Measurements from ENCODE around the gene CLEC18B. TPM values are rescaled to one million over a fixed set of nuclear protein-coding genes. Genes with fewer than 3 reads are reported as not detected.
"Not testable (repeated sequence)": the region's sequence is repeated elsewhere in the genome, so short reads cannot be mapped to it uniquely, and the experiment has no call there.

Gene CLEC18B
- total and polyA plus RNA-seq, 4 donors: 1.3 to 6.9 (median 4.5) TPM

DNA sequence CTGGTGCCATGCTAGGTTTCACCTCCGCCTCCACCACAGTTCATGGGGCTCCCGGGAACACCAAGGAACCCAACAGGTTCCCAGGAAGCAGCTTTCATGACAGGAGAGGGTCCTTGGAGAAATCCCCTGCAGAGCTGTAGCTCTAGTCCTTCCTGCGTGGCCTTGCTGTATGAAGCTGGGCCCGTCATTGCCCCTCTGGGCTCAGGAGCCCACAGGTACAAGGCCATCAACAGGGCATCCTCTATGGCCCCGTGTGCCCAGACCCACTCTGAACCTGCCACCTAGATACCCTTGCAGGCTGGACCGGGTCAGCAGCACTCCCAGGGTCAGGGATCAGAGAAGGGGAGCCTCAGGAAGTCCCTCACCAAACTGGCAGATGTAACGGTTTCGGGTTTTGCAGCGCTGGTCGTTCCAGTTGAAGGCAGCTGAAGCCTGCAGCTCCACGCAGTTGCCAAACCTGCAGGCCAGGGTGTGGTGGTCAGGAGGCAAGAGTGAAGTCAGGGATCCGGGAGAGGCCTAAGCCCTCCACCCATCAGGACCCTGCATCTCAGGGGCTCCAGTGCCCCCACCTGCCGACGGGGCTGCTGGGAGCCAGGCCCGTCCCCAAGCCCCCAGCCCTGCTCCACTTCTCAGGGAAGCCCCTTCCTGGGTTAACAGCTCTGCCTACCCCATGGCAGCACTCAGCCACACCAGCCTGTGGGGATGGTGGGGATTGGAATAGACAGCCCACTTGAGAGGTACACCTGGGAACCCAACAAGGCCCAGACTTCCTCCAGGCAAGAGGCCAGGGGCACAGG lies 11.9 kb downstream of the CLEC18B start:
- not testable (repeated sequence) for H3K4me1 ChIP-seq (ENCODE audit: control insufficient read depth, insufficient read depth, low read length); DNase-seq (ENCODE audit: low read depth in 4 of 6, low spot score in 6 of 6); H3K4me3 ChIP-seq (ENCODE audit: low read depth, low read length); H3K27me3 ChIP-seq (ENCODE audit: control insufficient read depth, insufficient read depth, low read length); H3K36me3 ChIP-seq (ENCODE audit: control insufficient read depth, insufficient read depth, low read length); H3K9me3 ChIP-seq (ENCODE audit: control insufficient read depth, insufficient read depth, low read length); H3K27ac ChIP-seq (ENCODE audit: low read depth, low read length)
- WGBS (ENCODE audit: insufficient coverage): 100% methylated on average over 1 of the region's 15 CpGs

DNA sequence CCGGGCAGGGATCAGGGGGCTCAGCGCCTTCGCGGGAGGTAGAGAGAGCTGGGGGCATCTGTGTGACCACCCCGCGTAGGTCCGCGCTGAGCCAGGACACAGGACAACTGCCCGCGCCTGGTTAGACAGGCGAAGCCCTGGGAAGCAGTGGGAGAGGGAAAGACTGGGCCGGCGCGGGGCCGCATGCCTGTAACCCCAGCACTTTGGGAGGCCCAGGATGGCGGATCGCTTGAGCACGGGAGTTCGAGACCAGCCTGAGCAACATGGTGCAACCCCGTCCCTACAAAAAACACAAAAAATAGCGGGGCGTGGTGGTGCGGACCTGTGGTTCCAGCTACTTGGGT lies 13.9 kb downstream of the CLEC18B start:
- peak overlapping the region; percentile 27 for H3K4me3 ChIP-seq (ENCODE audit: low read depth, low read length)
- H3K27ac ChIP-seq (ENCODE audit: low read depth, low read length); H3K9me3 ChIP-seq (ENCODE audit: control insufficient read depth, insufficient read depth, low read length); H3K27me3 ChIP-seq (ENCODE audit: control insufficient read depth, insufficient read depth, low read length); H3K36me3 ChIP-seq (ENCODE audit: control insufficient read depth, insufficient read depth, low read length); H3K4me1 ChIP-seq (ENCODE audit: control insufficient read depth, insufficient read depth, low read length): not testable (repeated sequence)
- peak in 1 of 6 donors; percentile 5 for DNase-seq (ENCODE audit: low read depth in 4 of 6, low spot score in 6 of 6)
- no CpG with 5 or more reads among the region's 23 CpGs for WGBS (ENCODE audit: insufficient coverage)

DNA sequence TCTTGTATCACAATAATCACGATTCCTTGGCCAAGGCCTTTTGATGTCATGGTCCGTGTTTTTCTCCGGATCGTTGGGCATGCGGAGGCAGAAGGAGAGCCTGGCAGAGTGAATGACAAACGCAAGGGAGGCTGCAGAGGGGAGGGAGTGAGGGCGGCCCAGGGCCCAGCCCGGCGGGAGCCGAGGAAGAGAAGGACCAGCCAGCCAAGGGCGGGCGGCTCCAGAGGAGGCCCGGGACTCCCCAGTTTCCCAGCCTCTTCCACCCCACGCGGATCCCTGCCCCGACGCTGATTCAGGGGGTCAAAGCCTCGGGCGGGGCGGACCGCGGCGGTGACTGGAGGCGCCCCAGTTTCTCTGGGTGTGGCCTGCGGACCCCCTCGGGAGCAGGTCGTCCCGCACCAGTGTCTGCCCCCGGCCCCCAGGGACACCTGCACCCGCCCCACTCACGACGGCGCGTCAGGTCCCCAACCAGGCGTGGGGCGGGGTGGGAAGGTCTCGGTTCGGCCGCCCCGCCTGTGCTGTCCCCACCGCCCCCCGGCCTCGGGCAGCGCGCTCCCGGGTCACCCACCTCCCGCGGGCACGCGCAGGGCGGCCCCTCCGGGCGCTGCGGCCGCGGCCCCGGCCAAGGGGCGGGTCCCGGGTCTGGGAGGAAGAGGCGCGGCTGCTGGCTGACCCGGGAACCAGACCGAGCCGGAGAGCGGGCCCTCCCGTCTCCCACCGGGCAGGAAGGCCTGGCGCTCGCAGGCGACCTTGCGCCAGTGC lies 14.5 kb downstream of the CLEC18B start:
- DNase-seq (ENCODE audit: low read depth in 4 of 6, low spot score in 6 of 6); H3K9me3 ChIP-seq (ENCODE audit: control insufficient read depth, insufficient read depth, low read length); H3K27me3 ChIP-seq (ENCODE audit: control insufficient read depth, insufficient read depth, low read length); H3K4me1 ChIP-seq (ENCODE audit: control insufficient read depth, insufficient read depth, low read length); H3K36me3 ChIP-seq (ENCODE audit: control insufficient read depth, insufficient read depth, low read length); H3K27ac ChIP-seq (ENCODE audit: low read depth, low read length): not testable (repeated sequence)
- WGBS (ENCODE audit: insufficient coverage): no CpG with 5 or more reads among the region's 71 CpGs
- peak overlapping the region; percentile 27 for H3K4me3 ChIP-seq (ENCODE audit: low read depth, low read length)

DNA sequence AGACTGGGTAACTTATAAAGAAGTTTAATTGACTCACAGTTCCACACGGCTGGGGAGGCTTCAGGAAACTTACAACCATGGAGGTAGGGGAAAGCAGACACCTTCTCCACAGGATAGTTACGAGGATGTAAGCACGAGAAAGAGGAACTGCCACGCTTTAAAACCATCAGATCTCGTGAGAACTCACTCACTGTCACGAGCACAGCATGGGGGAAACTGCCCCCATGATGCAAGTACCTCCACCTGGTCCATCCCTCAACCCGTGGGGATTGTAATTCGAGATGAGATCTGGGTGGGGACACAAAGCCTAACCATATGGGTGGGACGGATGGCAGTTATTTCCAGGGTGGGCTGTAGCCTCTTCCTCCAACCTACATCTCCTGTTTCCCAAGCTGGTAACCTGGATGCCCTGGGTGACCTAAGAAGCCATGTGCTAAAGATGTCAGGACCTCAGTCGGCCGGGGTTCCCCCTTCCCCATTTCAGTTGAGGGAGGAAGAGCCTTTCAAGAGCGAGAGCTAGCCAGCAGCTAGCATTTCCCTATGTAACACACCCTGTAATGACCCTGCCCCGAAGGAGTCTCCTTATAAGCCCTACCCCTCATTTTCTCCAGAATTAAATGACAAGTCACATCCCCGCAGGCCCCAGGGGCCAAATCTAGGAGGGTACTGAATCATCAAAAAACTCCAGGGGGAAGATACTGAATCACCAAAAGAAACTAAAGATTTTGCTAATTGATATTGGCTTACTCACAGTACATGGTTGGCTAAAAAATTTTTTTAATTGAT lies 16.9 kb downstream of the CLEC18B start:
- H3K27me3 ChIP-seq (ENCODE audit: control insufficient read depth, insufficient read depth, low read length); DNase-seq (ENCODE audit: low read depth in 4 of 6, low spot score in 6 of 6); H3K9me3 ChIP-seq (ENCODE audit: control insufficient read depth, insufficient read depth, low read length); H3K27ac ChIP-seq (ENCODE audit: low read depth, low read length); H3K4me3 ChIP-seq (ENCODE audit: low read depth, low read length); H3K4me1 ChIP-seq (ENCODE audit: control insufficient read depth, insufficient read depth, low read length); H3K36me3 ChIP-seq (ENCODE audit: control insufficient read depth, insufficient read depth, low read length): not testable (repeated sequence)
- WGBS (ENCODE audit: insufficient coverage): no CpG with 5 or more reads among the region's 14 CpGs

DNA sequence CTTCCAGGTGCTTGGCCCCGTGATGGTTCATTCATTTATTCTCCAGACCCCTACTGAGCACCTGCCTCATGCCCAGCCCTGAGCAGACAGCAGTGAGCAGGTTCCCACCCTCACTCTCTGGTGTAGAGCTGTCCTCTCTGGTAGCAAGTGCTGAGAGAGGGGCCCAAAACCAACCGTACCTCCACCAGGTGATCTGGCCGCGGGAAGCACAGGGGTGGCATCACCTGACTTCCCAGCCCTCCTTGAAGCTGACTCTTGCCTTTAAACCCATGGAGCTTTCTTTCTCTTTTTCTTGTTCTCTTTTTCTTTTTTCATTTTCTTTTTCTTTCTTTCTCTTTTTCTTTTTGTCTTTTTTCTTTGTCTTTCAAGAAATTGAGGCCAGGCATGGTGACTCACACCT lies 21.0 kb downstream of the CLEC18B start:
- 86% methylated on average over 3 of the region's 4 CpGs for WGBS (ENCODE audit: insufficient coverage)
- DNase-seq (ENCODE audit: low read depth in 4 of 6, low spot score in 6 of 6); H3K27ac ChIP-seq (ENCODE audit: low read depth, low read length); H3K27me3 ChIP-seq (ENCODE audit: control insufficient read depth, insufficient read depth, low read length); H3K4me3 ChIP-seq (ENCODE audit: low read depth, low read length); H3K36me3 ChIP-seq (ENCODE audit: control insufficient read depth, insufficient read depth, low read length); H3K9me3 ChIP-seq (ENCODE audit: control insufficient read depth, insufficient read depth, low read length): not testable (repeated sequence)
- peaks cover 27% of the 10 kb centered on the region for H3K4me1 ChIP-seq (ENCODE audit: control insufficient read depth, insufficient read depth, low read length)

DNA sequence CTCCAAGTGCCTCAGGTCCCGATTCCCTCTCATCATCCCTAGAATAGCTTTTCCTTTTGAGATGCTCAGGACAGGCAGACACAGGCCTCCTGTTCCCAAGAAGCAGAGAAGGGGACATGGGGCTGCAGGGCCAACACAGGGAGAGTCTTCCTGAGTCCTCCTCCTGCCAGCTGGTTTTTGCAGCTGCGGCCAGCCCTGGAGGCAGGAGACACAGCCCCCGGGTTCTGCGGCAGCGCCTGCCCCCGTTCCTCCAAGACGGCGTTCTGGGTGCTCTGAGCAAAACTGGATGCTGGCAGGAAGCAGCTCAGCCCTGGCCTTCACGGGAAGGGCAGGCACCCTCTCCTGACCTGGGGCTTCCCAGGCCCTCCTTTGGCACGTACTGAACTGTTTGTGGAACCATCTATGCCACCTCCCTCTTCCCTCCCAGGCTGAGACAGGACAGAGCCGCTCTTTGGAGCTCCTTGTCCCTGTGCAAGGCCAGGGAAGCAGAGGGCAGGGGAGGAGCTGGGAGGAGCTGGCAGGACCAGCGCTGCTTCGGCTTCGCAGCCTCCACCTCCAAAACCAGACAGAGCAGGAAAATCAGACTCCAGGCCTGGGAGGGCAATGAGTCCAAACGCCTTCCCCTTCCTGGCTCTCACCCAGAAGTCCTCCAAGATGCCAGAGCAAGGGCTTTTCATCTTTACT lies 22.9 kb downstream of the CLEC18B start:
- not testable (repeated sequence) for H3K4me3 ChIP-seq (ENCODE audit: low read depth, low read length); DNase-seq (ENCODE audit: low read depth in 4 of 6, low spot score in 6 of 6); H3K27me3 ChIP-seq (ENCODE audit: control insufficient read depth, insufficient read depth, low read length); H3K9me3 ChIP-seq (ENCODE audit: control insufficient read depth, insufficient read depth, low read length); H3K36me3 ChIP-seq (ENCODE audit: control insufficient read depth, insufficient read depth, low read length); H3K27ac ChIP-seq (ENCODE audit: low read depth, low read length)
- 100% methylated on average over 1 of the region's 15 CpGs for WGBS (ENCODE audit: insufficient coverage)
- peaks cover 27% of the 10 kb centered on the region for H3K4me1 ChIP-seq (ENCODE audit: control insufficient read depth, insufficient read depth, low read length)

DNA sequence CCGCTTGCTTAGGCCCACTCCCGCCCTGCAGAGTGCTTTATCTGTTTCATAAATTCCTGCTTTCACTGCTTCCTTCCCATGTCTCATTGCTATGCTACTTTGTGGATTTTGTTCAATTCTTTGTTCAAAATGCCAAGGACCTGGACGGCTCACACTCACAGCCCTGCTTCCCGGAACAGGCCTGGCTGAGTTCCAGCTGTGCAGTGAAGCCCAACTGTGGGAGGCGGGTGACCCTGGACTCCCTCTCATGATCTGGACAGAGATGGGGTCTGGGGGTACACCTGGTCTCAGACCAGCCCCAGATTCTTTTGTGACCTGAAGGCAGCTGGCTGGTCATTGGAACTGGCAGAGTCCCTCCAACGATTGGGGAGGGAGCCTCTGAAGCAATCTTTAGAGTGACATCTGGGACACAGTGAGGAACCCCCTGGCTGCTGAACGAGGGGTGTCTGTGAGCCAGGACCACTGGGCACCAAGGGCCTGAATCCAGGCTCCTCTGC lies 24.7 kb downstream of the CLEC18B start:
- not testable (repeated sequence) for H3K27ac ChIP-seq (ENCODE audit: low read depth, low read length); H3K9me3 ChIP-seq (ENCODE audit: control insufficient read depth, insufficient read depth, low read length); H3K27me3 ChIP-seq (ENCODE audit: control insufficient read depth, insufficient read depth, low read length); H3K4me3 ChIP-seq (ENCODE audit: low read depth, low read length); H3K36me3 ChIP-seq (ENCODE audit: control insufficient read depth, insufficient read depth, low read length)
- peak in 2 of 6 donors; percentile 60 to 71 for DNase-seq (ENCODE audit: low read depth in 4 of 6, low spot score in 6 of 6)
- 47% methylated on average over 6 of the region's 7 CpGs for WGBS (ENCODE audit: insufficient coverage)
- H3K4me1 ChIP-seq (ENCODE audit: control insufficient read depth, insufficient read depth, low read length): peaks cover 27% of the 10 kb centered on the region

DNA sequence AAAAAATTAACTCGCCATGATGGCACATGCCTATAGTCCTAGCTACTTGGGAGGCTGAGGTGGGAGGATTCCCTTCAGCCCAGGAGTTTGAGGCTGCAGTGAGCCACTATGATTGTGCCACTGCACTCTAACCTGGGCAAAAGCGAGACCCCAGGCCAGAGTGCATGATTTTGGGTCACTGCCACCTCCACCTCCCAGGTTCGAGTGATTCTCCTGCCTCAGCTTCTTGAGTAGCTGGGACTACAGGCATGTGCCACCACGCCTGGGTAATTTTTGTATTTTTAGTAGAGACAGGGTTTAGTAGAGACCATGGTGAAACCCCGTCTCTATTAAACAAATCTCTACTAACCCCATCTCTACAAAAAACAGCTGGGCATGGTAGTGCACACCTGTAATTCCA lies 26.7 kb downstream of the CLEC18B start:
- not testable (repeated sequence) for DNase-seq (ENCODE audit: low read depth in 4 of 6, low spot score in 6 of 6); H3K4me3 ChIP-seq (ENCODE audit: low read depth, low read length); H3K9me3 ChIP-seq (ENCODE audit: control insufficient read depth, insufficient read depth, low read length); H3K36me3 ChIP-seq (ENCODE audit: control insufficient read depth, insufficient read depth, low read length); H3K27ac ChIP-seq (ENCODE audit: low read depth, low read length); H3K27me3 ChIP-seq (ENCODE audit: control insufficient read depth, insufficient read depth, low read length)
- WGBS (ENCODE audit: insufficient coverage): 100% methylated on average over 1 of the region's 5 CpGs
- peaks cover 27% of the 10 kb centered on the region for H3K4me1 ChIP-seq (ENCODE audit: control insufficient read depth, insufficient read depth, low read length)

DNA sequence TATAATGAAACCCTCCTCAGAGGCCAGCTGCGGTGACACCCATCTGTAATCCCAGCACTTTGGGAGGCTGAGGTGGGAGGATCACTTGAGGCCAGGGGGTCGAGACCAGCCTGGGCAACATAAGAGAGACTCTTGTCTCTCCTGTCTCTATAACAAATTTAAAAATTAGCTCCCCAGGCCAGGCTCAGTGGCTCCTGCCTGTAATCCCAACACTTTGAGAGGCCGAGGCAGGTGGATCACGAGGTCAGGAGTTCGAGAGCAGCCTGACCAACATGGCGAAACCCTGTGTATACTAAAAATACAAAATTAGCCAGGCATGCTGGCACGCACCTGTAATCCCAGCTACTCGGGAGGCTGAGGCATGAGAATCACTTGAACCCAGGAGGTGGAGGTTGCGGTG lies 27.1 kb downstream of the CLEC18B start:
- peaks cover 27% of the 10 kb centered on the region for H3K4me1 ChIP-seq (ENCODE audit: control insufficient read depth, insufficient read depth, low read length)
- not testable (repeated sequence) for H3K27me3 ChIP-seq (ENCODE audit: control insufficient read depth, insufficient read depth, low read length); H3K36me3 ChIP-seq (ENCODE audit: control insufficient read depth, insufficient read depth, low read length); H3K9me3 ChIP-seq (ENCODE audit: control insufficient read depth, insufficient read depth, low read length); H3K27ac ChIP-seq (ENCODE audit: low read depth, low read length); DNase-seq (ENCODE audit: low read depth in 4 of 6, low spot score in 6 of 6); H3K4me3 ChIP-seq (ENCODE audit: low read depth, low read length)
- WGBS (ENCODE audit: insufficient coverage): 95% methylated on average over 3 of the region's 9 CpGs
